GM12878 (cell line): ENCODE results near the gene UBE2E1. TPM values are rescaled to one million over a fixed set of nuclear protein-coding genes. Genes with fewer than 3 reads are reported as not detected.

ENCODE experiments used
- ATAC-seq: fragments of 200-7000 bp; cut with Tn5 transposase; 3 replicates; pipeline ENCODE4 v1.9.1; 2020; ENCODE audit warnings: mild to moderate bottlenecking, moderate library complexity
- BruUV-seq: library from RNA; stranded (reverse); fragments of 400-500 nt; replicated peaks from 2 replicates; lab custom pipeline; 2021; lab: Mats Ljungman, UMichigan
- CTCF ChIA-PET: fragments of 300-600 bp; sonication (Branson Sonifier 250); formaldehyde crosslinking; extraction: SDS; loops from one replicate; lab custom pipeline; 2021; ENCODE audit warnings: inconsistent platforms; lab: Yijun Ruan, JAX
- POLR2A ChIA-PET: fragments of 350-600 bp; formaldehyde crosslinking; extraction: SDS; loops from one replicate; lab custom pipeline; 2021; ENCODE audit warnings: inconsistent platforms; lab: Charles Lee
- RAD21 ChIA-PET: fragments of 300-600 bp; sonication (Branson Sonifier 250); formaldehyde crosslinking; loops from one replicate; lab custom pipeline; 2023; ENCODE audit warnings: antibody characterized with exemption; ENCODE audit not compliant: unreplicated experiment; lab: Charles Lee
- SMC1A ChIA-PET: fragments of 300-600 bp; sonication (Branson Sonifier 250); formaldehyde crosslinking; loops from one replicate; lab custom pipeline; 2023; ENCODE audit not compliant: unreplicated experiment, uncharacterized antibody; lab: Charles Lee
- DNase-seq: peaks from one replicate; pipeline ENCODE4 v3.0.0-alpha.2; 2011; ENCODE audit warnings: low read depth, low spot score
- FAIRE-seq: peaks from 3 replicates; lab custom pipeline; 2011; peaks lifted over from hg19 to GRCh38; lab: Jason Lieb, UNC
- H2AFZ ChIP-seq: 2 replicates; pipeline ENCODE4 v1.6.0; 2011; ENCODE audit warnings: low read depth, low read length, control low read depth; ENCODE audit not compliant: control insufficient read depth
- H3K27ac ChIP-seq: 2 replicates; pipeline ENCODE4 v1.5.1; 2011; ENCODE audit warnings: control low read depth; ENCODE audit not compliant: control insufficient read depth, insufficient read depth
- H3K27me3 ChIP-seq, 2 experiments: replicated peaks in 1 of 2; 2 replicates each; pipeline versions ENCODE4 v1.6.0 to v1.6.1; 2011; ENCODE audit warnings: low read length in 1 of 2; ENCODE audit not compliant: control insufficient read depth in 2 of 2, insufficient read depth in 2 of 2
- H3K36me3 ChIP-seq, 2 experiments: 2 replicates each; pipeline ENCODE4 v1.5.1; 2011; ENCODE audit warnings: low read length in 1 of 2; ENCODE audit not compliant: control insufficient read depth in 2 of 2, insufficient read depth in 2 of 2
- H3K4me1 ChIP-seq: 2 replicates; pipeline ENCODE4 v1.6.1; 2011; ENCODE audit warnings: mild to moderate bottlenecking, low read length, moderate library complexity, mixed read lengths; ENCODE audit not compliant: control insufficient read depth, insufficient read depth
- H3K4me2 ChIP-seq: 2 replicates; pipeline ENCODE4 v1.6.0; 2011; ENCODE audit warnings: control low read depth; ENCODE audit not compliant: control insufficient read depth, insufficient read depth
- H3K4me3 ChIP-seq: fragments of 200-600 bp; sonication (generic); 2 replicates; pipeline ENCODE4 v1.5.1; 2016
- H3K79me2 ChIP-seq: 2 replicates; pipeline ENCODE4 v1.6.0; 2011; ENCODE audit warnings: low read length; ENCODE audit not compliant: control insufficient read depth, insufficient read depth
- H3K9ac ChIP-seq: 2 replicates; pipeline ENCODE4 v1.8.0; 2011; ENCODE audit warnings: low read length, control low read depth, mixed read lengths; ENCODE audit not compliant: control insufficient read depth, insufficient read depth
- H3K9me3 ChIP-seq: replicated peaks from 3 replicates; pipeline ENCODE4 v1.5.1; 2011; ENCODE audit warnings: mild to moderate bottlenecking, low read length; ENCODE audit not compliant: control insufficient read depth, insufficient read depth
- H4K20me1 ChIP-seq: 2 replicates; pipeline ENCODE4 v1.6.0; 2011; ENCODE audit not compliant: control insufficient read depth, insufficient read depth
- CHD1 ChIP-seq: IDR thresholded peaks from 2 replicates; pipeline ENCODE4 v1.6.1; 2012; ENCODE audit warnings: low read depth, low read length, improper control_type of control experiment
- CHD2 ChIP-seq: IDR thresholded peaks from 2 replicates; pipeline ENCODE4 v1.6.1; 2011; ENCODE audit warnings: low read depth, low read length, improper control_type of control experiment, borderline replicate concordance
- CHD4 ChIP-seq: fragments of 200-600 bp; sonication (generic); IDR thresholded peaks from 2 replicates; pipeline ENCODE4 v1.6.1; 2016; ENCODE audit warnings: mild to moderate bottlenecking
- HDAC6 ChIP-seq: fragments of 200-600 bp; sonication (generic); IDR thresholded peaks from one replicate; pipeline ENCODE4 v1.8.0; 2017; ENCODE audit warnings: antibody characterized with exemption; ENCODE audit not compliant: unreplicated experiment
- MEF2A ChIP-seq: IDR thresholded peaks from 2 replicates; pipeline ENCODE4 v1.6.1; 2011; ENCODE audit warnings: low read depth, mild to moderate bottlenecking, low read length, moderate library complexity; ENCODE audit not compliant: insufficient read depth
- MYB ChIP-seq: fragments of 150-350 bp; IDR thresholded peaks from 2 replicates; pipeline ENCODE4 v1.6.1; 2014; ENCODE audit warnings: mild to moderate bottlenecking, low read depth, low read length, borderline replicate concordance
- NFXL1 ChIP-seq: fragments of 450-650 bp; IDR thresholded peaks from 2 replicates; pipeline ENCODE4 v1.6.1; 2017; ENCODE audit warnings: antibody characterized with exemption, mild to moderate bottlenecking, borderline replicate concordance
- SREBF1 ChIP-seq: IDR thresholded peaks from 2 replicates; pipeline ENCODE4 v1.6.1; 2012; ENCODE audit warnings: mild to moderate bottlenecking, low read length
- STAT1 ChIP-seq: fragments of 450-650 bp; conservative IDR thresholded peaks from 2 replicates; pipeline ENCODE4 v1.6.1; 2014; ENCODE audit warnings: antibody characterized with exemption, mild to moderate bottlenecking
- STAT3 ChIP-seq: IDR thresholded peaks from 2 replicates; pipeline ENCODE4 v1.6.1; 2011; ENCODE audit warnings: low read depth, low read length, improper control_type of control experiment
- SUPT20H ChIP-seq: IDR thresholded peaks from 2 replicates; pipeline ENCODE4 v1.6.1; 2011; ENCODE audit warnings: low read depth, mild to moderate bottlenecking, low read length, moderate library complexity, borderline replicate concordance; ENCODE audit not compliant: control insufficient read depth
- TARDBP ChIP-seq: IDR thresholded peaks from 2 replicates; pipeline ENCODE4 v1.6.1; 2016; ENCODE audit warnings: borderline replicate concordance
- TCF7 ChIP-seq: IDR thresholded peaks from 2 replicates; pipeline ENCODE4 v1.6.1; 2014; ENCODE audit warnings: antibody characterized with exemption, borderline replicate concordance
- ZBED1 ChIP-seq: IDR thresholded peaks from 2 replicates; pipeline ENCODE4 v1.6.1; 2016; ENCODE audit warnings: borderline replicate concordance
- ZNF384 ChIP-seq: IDR thresholded peaks from 2 replicates; pipeline ENCODE4 v1.6.1; 2012; ENCODE audit warnings: low read depth, mild to moderate bottlenecking, low read length, improper control_type of control experiment, borderline replicate concordance
- WGBS: methylation state at CpG from one replicate; pipeline ENCODE4 v1.1.6; 2016; ENCODE audit warnings: low lambda C conversion rate; ENCODE audit not compliant: insufficient replicate concordance, insufficient coverage; ENCODE audit errors: missing lambda C conversion rate; 5-methylcytosine and 5-hydroxymethylcytosine counted together
- in situ Hi-C: fragments of 300-500 bp; cut with MboI; formaldehyde crosslinking; loops from 9 replicates; pipeline ENCODE4 v1.14.3; 2018; ENCODE audit warnings: mixed read lengths
- intact Hi-C: fragments of 100-400 bp; cut with micrococcal nuclease; formaldehyde crosslinking; loops from one replicate; pipeline ENCODE4 v1.14.2; 2022; ENCODE audit not compliant: unreplicated experiment
- polyA plus RNA-seq, 11 experiments: library from polyadenylated mRNA; depleted of rRNA in 4 of 11; unstranded in 6 of 11; stranded (reverse) in 5 of 11; fragments of >200 nt; fragmentation: Nextera tagmentation in 4 of 11; fragmentation: Illumina TruSeq in 1 of 11; extraction: Ambion mirVana in 4 of 11; extraction: Trizol in 1 of 11; gene quantifications; 1 replicate in 1 of 11; 2 replicates in 10 of 11; pipeline versions ENCODE4 v1.2.1 to v1.2.3, GENCODE V29; 2011 to 2016; ENCODE audit warnings: inconsistent platforms in 2 of 11, missing spikeins in 2 of 11, low read depth in 1 of 11
- total RNA-seq, 4 experiments: library from RNA; depleted of rRNA in 3 of 4; stranded (reverse); fragments of >200 nt in 3 of 4; fragmentation: Illumina TruSeq in 1 of 4; extraction: Trizol in 1 of 4; gene quantifications; 2 replicates each; pipeline versions ENCODE4 v1.2.1 to v1.2.3, GENCODE V29; 2013 to 2021
- TF ChIP-seq, protein P1 (sequence below): fragments of 450-650 bp; IDR thresholded peaks from 2 replicates; pipeline ENCODE4 v1.6.1; 2018; ENCODE audit warnings: borderline replicate concordance, mild to moderate bottlenecking; ENCODE audit not compliant: partially characterized antibody
- TF ChIP-seq, protein P2 (sequence below): IDR thresholded peaks from 2 replicates; pipeline ENCODE4 v1.6.1; 2011; ENCODE audit warnings: low read depth, mild to moderate bottlenecking, low read length, moderate library complexity, borderline replicate concordance; ENCODE audit errors: extremely low read depth
- TF ChIP-seq, protein P3 (sequence below): IDR thresholded peaks from 2 replicates; pipeline ENCODE4 v1.6.1; 2012; ENCODE audit warnings: low read depth, low read length, improper control_type of control experiment
- TF ChIP-seq, protein P4 (sequence below): IDR thresholded peaks from 2 replicates; pipeline ENCODE4 v1.6.1; 2011; ENCODE audit warnings: low read depth, low read length, improper control_type of control experiment, borderline replicate concordance

The UBE2E1 gene
- total and polyA plus RNA-seq, 10 of the 15 experiments (the other 5 are each of a cell fraction or from before 2014, with no cell fraction given) = 18.7 to 425 (median 147) TPM

DNA sequence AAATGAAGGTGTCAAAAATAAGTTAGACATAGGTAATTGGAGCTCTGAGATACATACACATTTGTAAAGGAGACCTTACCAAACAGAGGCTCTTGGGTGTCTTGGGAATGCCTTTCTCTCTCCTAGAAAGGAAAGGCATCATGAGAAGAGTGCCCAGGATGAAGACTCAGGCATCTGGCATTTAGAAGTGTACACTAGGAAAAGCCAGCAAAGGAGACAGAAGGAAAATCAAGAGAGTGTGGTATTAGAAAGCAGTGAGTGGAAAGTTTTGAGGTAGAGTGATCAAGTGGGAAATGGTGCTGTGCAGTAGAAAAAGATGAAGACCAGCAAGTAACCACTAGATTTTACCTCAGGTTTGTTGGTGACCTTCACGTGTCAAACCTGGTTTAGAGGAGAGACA lies 16.1 kb downstream of the UBE2E1 start (continued):
- TF ChIP-seq CHD1 (no peak), TCF7 (no peak), ZBED1 (no peak), SREBF1 (no peak), CHD4 (no peak), ZNF384 (no peak), TARDBP (no peak), STAT1 (no peak), MYB (no peak)
- TF ChIP-seq, protein P1, sequence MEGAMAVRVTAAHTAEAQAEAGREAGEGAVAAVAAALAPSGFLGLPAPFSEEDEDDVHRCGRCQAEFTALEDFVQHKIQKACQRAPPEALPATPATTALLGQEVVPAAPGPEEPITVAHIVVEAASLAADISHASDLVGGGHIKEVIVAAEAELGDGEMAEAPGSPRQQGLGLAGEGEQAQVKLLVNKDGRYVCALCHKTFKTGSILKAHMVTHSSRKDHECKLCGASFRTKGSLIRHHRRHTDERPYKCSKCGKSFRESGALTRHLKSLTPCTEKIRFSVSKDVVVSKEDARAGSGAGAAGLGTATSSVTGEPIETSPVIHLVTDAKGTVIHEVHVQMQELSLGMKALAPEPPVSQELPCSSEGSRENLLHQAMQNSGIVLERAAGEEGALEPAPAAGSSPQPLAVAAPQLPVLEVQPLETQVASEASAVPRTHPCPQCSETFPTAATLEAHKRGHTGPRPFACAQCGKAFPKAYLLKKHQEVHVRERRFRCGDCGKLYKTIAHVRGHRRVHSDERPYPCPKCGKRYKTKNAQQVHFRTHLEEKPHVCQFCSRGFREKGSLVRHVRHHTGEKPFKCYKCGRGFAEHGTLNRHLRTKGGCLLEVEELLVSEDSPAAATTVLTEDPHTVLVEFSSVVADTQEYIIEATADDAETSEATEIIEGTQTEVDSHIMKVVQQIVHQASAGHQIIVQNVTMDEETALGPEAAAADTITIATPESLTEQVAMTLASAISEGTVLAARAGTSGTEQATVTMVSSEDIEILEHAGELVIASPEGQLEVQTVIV = no peak

DNA sequence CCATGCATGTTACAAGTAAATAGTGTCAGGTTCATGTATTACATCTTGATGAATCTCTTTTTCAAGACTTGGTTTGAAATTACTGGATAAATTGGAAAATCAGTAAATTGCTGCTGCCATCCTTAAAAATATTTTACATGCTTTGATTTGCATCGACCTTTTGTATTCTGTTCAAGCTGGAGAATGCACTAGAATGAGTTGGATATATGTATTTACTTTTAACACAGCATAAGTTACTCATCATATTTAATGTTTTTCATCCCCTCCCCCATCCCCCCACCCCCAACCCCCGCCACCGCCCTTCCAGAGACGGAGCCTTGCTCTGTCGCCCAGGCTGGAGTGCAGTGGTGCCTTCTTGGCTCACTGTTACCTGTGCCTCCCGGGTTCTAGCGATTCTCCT lies 16.8 kb downstream of the UBE2E1 start:
- Histone ChIP-seq H3K9me3 (no peaks in the 10 kb centered on the region), H3K4me2 (no peak overlapping the region), H3K4me3 (no peak overlapping the region), H4K20me1 (no peaks in the 10 kb centered on the region; the same call in 1 of the 2 replicates), H3K27me3 (no peaks in the 10 kb centered on the region), H3K36me3 (peaks cover 0 to 20% of the 10 kb centered on the region in 2 experiments; a peak in 2 of 4 replicates), H3K4me1 (peaks cover 41% of the 10 kb centered on the region), H3K27ac (no peak overlapping the region), H2AFZ (no peak overlapping the region), H3K79me2 (peaks cover 93% of the 10 kb centered on the region), H3K9ac (no peak overlapping the region)
- FAIRE-seq (no peak), ATAC-seq (no peak), DNase-seq (no peak)
- WGBS = 81% methylated on average over 5 of the region's 7 CpGs
- CTCF ChIA-PET = interaction anchor here (0.6 kb wide), 1 partner anchor 860 kb away, joined by 4 read pairs; no protein-coding TSS in a partner anchor
- intact Hi-C loops = no loop called here
- RAD21 ChIA-PET = no interaction called here
- BruUV-seq = no TSS peak
- SMC1A ChIA-PET = interaction anchor here (0.6 to 1.0 kb wide), 2 partner anchors 9 to 118 kb away, joined by 3 read pairs; no protein-coding TSS in a partner anchor
- POLR2A ChIA-PET = no interaction called here
- in situ Hi-C loops = no loop called here
- TF ChIP-seq, protein P2, sequence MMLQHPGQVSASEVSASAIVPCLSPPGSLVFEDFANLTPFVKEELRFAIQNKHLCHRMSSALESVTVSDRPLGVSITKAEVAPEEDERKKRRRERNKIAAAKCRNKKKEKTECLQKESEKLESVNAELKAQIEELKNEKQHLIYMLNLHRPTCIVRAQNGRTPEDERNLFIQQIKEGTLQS = no peak
- TF ChIP-seq MEF2A (no peak), SUPT20H (no peak), STAT3 (no peak), CHD2 (no peak), HDAC6 (no peak), NFXL1 (no peak)
- TF ChIP-seq, protein P3, sequence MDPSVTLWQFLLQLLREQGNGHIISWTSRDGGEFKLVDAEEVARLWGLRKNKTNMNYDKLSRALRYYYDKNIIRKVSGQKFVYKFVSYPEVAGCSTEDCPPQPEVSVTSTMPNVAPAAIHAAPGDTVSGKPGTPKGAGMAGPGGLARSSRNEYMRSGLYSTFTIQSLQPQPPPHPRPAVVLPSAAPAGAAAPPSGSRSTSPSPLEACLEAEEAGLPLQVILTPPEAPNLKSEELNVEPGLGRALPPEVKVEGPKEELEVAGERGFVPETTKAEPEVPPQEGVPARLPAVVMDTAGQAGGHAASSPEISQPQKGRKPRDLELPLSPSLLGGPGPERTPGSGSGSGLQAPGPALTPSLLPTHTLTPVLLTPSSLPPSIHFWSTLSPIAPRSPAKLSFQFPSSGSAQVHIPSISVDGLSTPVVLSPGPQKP = no peak
- TF ChIP-seq, protein P4, sequence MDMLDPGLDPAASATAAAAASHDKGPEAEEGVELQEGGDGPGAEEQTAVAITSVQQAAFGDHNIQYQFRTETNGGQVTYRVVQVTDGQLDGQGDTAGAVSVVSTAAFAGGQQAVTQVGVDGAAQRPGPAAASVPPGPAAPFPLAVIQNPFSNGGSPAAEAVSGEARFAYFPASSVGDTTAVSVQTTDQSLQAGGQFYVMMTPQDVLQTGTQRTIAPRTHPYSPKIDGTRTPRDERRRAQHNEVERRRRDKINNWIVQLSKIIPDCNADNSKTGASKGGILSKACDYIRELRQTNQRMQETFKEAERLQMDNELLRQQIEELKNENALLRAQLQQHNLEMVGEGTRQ = no peak
